Pulmonary artery endothelial cell (primary cell): ENCODE data around the gene UXT. TPM values are rescaled to one million over a fixed set of nuclear protein-coding genes. Genes with fewer than 3 reads are reported as not detected.
"Not testable (repeated sequence)": the region's sequence is repeated elsewhere in the genome, so short reads cannot be mapped to it uniquely, and the experiment has no call there.

Experiments
- DNase-seq: peaks from one replicate; pipeline ENCODE4 v3.0.0-alpha.2; 2011; ENCODE audit warnings: low read depth, low spot score
- total RNA-seq: library from RNA; depleted of rRNA; stranded (reverse); fragments of >200 nt; gene quantifications from 2 replicates; pipeline ENCODE4 v1.2.3, GENCODE V29; 2014

The UXT gene
- total RNA-seq, 1 donor from 2014 or later = 117 TPM

DNA sequence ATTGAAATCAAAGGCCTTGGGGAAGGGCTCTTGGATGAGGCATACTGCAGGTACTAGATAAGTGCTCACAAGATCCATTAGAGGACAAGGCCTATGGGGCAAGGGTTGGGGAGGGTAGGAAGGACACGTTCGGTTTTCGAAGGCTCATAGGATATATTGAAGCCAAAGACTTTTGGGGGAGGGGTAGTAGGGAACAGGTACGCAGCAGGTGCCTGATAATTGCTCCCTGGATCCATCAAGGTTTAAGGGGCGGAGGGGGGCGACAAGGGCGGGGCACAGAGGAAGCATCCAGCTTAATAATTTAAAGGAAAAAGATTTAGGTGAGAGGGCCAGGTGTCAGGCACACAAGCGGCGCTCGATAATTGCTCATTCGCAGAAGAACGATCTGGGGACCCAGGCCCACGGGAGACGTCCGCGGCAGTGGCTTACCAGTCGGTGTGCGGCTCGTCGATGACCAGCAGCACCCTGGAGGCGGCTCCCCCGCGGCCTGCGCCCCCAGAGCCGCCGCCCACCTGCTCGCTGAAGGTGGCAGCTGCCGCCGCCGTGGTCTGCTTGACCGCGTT is 40.0 kb downstream of the UXT start:
- no peak for DNase-seq

DNA sequence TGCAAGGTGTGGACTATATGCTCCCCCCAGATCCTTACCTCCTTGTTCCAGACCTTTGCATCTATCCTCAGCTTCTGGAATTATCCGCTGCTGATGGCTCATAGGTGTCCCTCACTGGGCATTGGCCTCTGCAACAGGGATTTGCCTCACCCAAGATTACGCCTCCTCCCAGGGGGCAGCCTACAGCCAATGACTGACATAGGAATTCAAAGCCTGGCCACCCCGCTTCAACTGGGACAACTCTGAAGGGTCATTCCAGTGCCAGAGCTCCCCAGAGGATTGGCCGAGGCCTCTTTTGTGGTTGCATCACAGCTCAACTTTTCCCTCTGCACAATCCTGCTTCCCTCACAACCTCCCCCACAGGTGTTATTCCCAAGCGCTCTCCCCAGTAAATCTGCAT is 44.4 kb downstream of the UXT start:
- no peak for DNase-seq

DNA sequence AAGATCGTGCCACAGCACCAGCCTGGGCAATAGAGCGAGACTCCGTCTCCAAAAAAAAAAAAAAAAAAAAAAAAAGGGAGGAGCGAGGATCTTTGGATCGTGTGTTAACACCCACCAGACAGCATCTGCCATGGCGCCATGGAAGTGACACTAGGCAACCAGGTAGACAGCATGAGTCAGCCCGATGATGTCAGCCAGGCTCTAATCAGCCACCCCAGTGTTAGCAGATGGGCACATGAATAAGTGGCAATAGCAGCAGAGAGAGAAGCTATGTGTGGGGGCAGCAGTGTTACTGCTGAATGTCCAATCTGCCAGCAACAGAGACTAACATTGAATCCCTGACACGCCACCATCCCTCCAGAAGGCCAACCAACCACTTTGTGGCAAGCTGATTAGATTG is 45.9 kb downstream of the UXT start:
- no peak for DNase-seq

DNA sequence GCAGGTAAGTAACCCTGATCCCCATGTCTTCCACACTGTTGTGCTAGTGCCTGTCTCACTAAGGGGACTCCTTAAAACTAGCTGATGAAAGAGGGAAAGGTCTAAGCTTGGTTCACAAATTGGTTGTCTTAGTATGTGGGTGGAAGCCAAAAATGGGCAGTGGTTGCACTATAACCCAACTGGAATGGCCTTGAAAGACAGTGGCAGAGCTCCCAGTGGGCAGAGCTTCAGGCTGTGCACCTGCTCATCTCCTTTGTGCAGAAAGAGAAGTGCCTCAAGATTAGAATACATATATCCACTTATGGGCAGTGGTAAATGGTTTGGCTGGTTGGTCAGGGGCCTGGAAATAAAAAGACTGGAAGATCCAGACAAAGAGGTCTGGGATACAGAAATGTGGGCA is 46.6 kb downstream of the UXT start:
- DNase-seq = no peak

DNA sequence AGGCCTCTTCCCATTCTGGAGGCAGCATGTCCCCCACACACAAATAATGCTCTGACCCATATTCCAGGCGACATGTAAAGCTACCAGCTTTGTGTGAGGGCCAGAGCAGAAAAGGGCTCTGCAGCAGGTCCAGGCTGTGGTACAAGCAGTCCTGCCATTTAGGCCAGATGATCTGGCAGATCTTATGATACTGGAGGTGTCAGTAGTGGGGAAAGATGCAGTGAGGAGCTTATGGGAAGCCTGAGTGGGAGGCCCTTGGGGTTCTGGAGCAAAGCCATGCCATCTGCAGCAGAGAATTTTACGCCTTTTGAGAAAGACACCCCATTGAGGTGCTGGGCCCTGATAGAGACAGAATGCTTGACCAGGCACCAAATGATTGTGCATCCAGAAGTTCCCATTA is 47.1 kb downstream of the UXT start:
- no peak for DNase-seq

DNA sequence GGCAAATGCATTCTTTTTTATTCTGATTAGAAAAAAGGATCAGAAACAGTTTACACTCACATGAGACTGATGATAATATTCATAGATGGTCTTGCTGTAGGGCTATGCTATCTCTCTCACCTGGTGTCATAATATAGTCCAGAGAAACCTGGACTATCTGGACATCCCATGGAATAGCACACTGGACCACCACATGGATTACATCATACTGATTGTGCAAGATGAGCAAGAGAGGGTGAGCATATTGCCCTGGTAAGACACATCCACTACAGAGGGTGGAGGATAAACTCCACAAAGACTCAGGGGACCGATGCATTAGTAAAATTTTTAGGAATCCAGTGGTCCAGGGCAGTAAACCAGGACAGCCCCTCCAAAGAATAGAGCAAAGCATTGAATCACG is 47.5 kb downstream of the UXT start:
- DNase-seq = no peak

DNA sequence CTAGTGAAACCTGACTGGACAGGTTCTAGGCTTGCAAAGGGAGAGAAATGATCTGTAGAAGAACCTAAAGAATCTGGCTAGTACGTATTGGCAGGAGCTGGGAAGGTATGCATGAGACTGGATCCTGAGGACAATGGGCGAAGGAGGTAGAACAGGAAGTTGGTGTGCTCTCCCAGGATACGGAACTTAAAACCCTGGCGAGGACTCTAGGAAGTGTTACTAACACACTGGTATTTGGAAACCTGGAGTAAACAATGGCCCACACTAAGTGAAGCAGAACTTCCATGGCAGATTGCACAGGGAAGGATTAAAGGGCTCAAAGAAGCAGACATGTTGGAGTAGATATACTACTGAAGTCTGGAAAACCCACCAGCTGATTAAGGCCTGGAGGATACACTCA is 48.5 kb downstream of the UXT start:
- no peak for DNase-seq

DNA sequence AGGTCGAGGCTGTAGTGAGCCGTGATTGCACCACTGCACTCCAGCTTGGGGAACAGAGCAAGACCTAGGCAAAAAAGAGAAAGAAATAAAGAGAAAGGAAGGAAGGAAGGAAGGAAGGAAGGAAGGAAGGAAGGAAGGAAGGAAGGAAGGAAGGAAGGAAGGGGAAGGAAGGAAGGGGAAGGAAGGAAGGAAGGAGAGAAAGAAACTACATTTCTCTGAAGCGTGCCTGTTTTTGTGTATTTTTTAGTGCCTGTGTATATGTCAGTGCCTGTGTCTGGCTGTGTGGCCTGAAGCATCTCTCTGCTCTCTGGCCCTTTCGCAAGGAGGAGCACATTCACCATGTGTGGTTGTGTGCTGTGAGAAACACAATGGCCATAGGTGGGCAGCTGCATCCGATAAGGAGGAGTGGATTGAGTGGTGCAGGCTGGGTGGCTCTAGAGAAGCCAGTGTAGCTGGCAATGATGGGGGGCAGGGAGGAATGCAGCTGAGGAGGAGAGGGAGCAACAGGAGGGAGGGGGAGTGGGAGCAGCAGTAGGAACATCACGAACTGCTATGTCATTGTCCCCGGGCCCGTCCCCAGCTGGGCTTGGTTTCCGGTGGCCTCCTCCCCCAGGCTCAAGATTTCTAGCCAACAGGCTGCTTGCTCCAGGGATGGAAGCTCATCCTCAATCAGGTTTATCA is 50.7 kb downstream of the UXT start:
- no peak for DNase-seq

DNA sequence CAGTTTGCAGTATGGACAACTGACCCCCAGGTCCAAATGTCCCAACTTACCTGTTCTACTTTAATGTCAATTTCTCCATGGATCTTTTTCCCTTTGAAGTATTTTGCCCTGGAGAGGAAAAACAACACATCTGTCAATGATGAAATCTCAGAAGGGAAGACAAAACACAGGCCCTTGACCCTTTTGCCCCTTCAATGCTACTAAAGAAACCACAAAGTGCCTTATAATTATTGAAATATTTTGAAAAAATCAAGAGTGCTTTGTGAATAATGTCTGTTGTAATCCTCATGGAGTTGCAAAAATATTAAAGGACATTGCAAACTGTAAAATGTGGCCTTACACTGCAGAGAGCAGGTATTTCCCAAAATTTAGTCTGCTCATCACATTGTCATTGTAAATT is 51.9 kb downstream of the UXT start:
- DNase-seq = no peak

DNA sequence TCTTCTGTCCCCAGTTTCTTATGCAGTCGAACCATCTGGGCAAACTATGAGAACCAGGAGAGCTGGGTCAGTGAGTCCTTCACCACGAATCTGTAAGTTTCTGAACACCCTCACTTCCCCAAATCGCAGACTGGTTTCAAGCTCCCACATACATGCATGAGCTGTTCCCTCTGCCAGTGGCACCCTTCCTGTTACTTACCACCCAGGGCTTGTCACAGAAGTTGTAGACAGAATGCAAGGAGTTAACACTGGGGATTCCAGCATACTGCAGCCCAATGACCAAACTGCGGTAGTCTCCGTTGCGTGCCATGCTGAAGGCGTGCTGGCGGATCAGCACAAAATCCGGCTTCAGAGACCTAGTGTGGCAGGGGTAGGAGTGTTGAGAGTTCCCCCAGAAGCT is 54.0 kb downstream of the UXT start:
- no peak for DNase-seq

DNA sequence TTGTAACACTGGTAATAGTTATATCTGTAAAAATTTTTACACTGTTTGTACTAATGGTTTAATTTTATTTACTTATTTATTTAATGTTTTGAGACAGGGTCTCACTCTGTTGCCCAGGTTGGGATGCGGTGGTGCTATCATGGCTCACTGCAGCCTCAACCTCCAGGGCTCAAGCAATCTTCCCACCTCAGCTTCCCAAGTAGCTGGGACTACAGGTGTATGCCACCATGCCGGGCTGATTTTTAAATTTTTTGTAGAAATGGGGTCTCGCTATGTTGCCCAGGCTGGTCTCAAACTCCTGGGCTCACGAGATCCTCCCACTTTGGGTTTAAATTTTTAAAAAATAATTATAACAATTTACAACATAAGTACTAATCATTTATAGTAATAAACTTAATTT is 55.9 kb downstream of the UXT start:
- not testable (repeated sequence) for DNase-seq

Other genes starting within 250 kb of the UXT start
- 4.2 and 7.2 TPM in 2 replicates for gene ZNF41, start 176.0 kb downstream of the UXT start, total RNA-seq
- gene ARAF, start 98.0 kb downstream of the UXT start, total RNA-seq = 10.6 and 16.6 TPM in 2 replicates
- gene TIMP1, start 76.7 kb downstream of the UXT start, total RNA-seq = 48.8 and 52.0 TPM in 2 replicates
- not detected in 2 replicates for gene SYN1, start 39.3 kb downstream of the UXT start, total RNA-seq
- gene CFP, start 29.2 kb downstream of the UXT start, total RNA-seq = 0.13 and 0.18 TPM in 2 replicates
- gene ELK1, start 8.6 kb downstream of the UXT start, total RNA-seq = 10.7 and 14.8 TPM in 2 replicates
- 3.9 and 7.7 TPM in 2 replicates for gene ZNF81, start 177.7 kb upstream of the UXT start, total RNA-seq